Activated CD8-positive, alpha-beta memory T cell treated with anti-CD3 and anti-CD28 coated beads for 36 hours (primary cell): ENCODE results near the gene TENT4A. TPM values are rescaled to one million over a fixed set of nuclear protein-coding genes. Genes with fewer than 3 reads are reported as not detected.

Experiments used
- CTCF ChIA-PET: fragments of 350-600 bp; sonication (Branson Sonifier 250); formaldehyde crosslinking; loops from one replicate; lab custom pipeline; 2021; ENCODE audit warnings: antibody characterized with exemption; lab: Charles Lee
- POLR2A ChIA-PET: fragments of 350-600 bp; sonication (Branson Sonifier 250); formaldehyde crosslinking; loops from one replicate; lab custom pipeline; 2021; ENCODE audit warnings: antibody characterized with exemption; lab: Charles Lee
- total RNA-seq, 2 experiments: library from RNA; stranded (reverse); gene quantifications; one replicate each; pipeline ENCODE4 v1.2.3, GENCODE V29; 2021

TENT4A gene
- total RNA-seq, 2 experiments from 2014 or later, result 32.8 to 35.0 TPM

- ChIA-PET CTCF (no interaction called here), POLR2A (no interaction called here)
Observed at GRCh38 chr5:6698696-6699095, 14.5 kb upstream of the TENT4A start.

- ChIA-PET CTCF (no interaction called here), POLR2A (no interaction called here)
Observed at GRCh38 chr5:6699357-6699756, 13.9 kb upstream of the TENT4A start.

GRCh38 chr5:6700074-6700684 is 13.1 kb upstream of the TENT4A start:
- POLR2A ChIA-PET, result no interaction called here
- CTCF ChIA-PET, result no interaction called here

GRCh38 chr5:6700685-6701355 is 12.4 kb upstream of the TENT4A start:
- ChIA-PET POLR2A (no interaction called here), CTCF (no interaction called here)

- CTCF ChIA-PET, result no interaction called here
Observed at GRCh38 chr5:6701491-6701890, 11.7 kb upstream of the TENT4A start.

GRCh38 chr5:6702633-6703032 is 10.6 kb upstream of the TENT4A start:
- POLR2A ChIA-PET, result no interaction called here
- CTCF ChIA-PET, result no interaction called here

More at GRCh38 chr5:6701491-6701890, 11.7 kb upstream of the TENT4A start:
- POLR2A ChIA-PET, result no interaction called here

- CTCF ChIA-PET, result no interaction called here
Observed at GRCh38 chr5:6703806-6704205, 9.4 kb upstream of the TENT4A start.

GRCh38 chr5:6704361-6704851 is 8.8 kb upstream of the TENT4A start:
- POLR2A ChIA-PET, result no interaction called here

More at GRCh38 chr5:6703806-6704205, 9.4 kb upstream of the TENT4A start:
- POLR2A ChIA-PET, result no interaction called here

GRCh38 chr5:6705088-6705487 is 8.1 kb upstream of the TENT4A start:
- POLR2A ChIA-PET, result no interaction called here
- CTCF ChIA-PET, result no interaction called here

More at GRCh38 chr5:6704361-6704851, 8.8 kb upstream of the TENT4A start:
- CTCF ChIA-PET, result no interaction called here

- ChIA-PET CTCF (no interaction called here), POLR2A (no interaction called here)
Observed at GRCh38 chr5:6705959-6706358, 7.3 kb upstream of the TENT4A start.

GRCh38 chr5:6707852-6708251 is 5.4 kb upstream of the TENT4A start:
- CTCF ChIA-PET, result no interaction called here
- POLR2A ChIA-PET, result no interaction called here

- ChIA-PET POLR2A (interaction anchor here (1.7 kb wide), 1 partner anchor 76 kb away, joined by 4 read pairs; the partner anchor contains the start of genes NSUN2 and SRD5A1), CTCF (no interaction called here)
Observed at GRCh38 chr5:6708814-6709213, 4.4 kb upstream of the TENT4A start.

GRCh38 chr5:6710070-6710469 is 3.2 kb upstream of the TENT4A start:
- POLR2A ChIA-PET, result interaction anchor here (1.7 kb wide), 1 partner anchor 77 kb away, joined by 4 read pairs; the partner anchor contains the start of genes NSUN2 and SRD5A1
- CTCF ChIA-PET, result no interaction called here

- ChIA-PET CTCF (no interaction called here), POLR2A (interaction anchor here (1.7 to 2.8 kb wide), 2 partner anchors 78 kb away, joined by 4 to 20 read pairs; partner anchors contain the start of genes NSUN2 and SRD5A1)
Observed at GRCh38 chr5:6710551-6711318, 2.5 kb upstream of the TENT4A start.

GRCh38 chr5:6711409-6712141 is 1.7 kb upstream of the TENT4A start:
- CTCF ChIA-PET, result no interaction called here
- POLR2A ChIA-PET, result interaction anchor here (0.5 to 2.8 kb wide), 3 partner anchors 25 to 333 kb away, joined by 3 to 20 read pairs (median 8); partner anchors contain the start of genes MED10, NSUN2 and SRD5A1

- POLR2A ChIA-PET, result interaction anchor here (0.5 to 2.8 kb wide), 4 partner anchors 25 to 334 kb away, joined by 3 to 20 read pairs (median 6); partner anchors contain the start of genes MED10, NSUN2 and SRD5A1
- CTCF ChIA-PET, result no interaction called here
Observed at GRCh38 chr5:6712142-6712576, 1.1 kb upstream of the TENT4A start.

- ChIA-PET CTCF (no interaction called here), POLR2A (interaction anchor here (0.7 to 2.8 kb wide), 5 partner anchors 15 to 272 kb away, joined by 3 to 20 read pairs (median 4); partner anchors contain the start of genes NSUN2 and SRD5A1)
Observed at GRCh38 chr5:6712577-6713273, 507 bp upstream of the TENT4A start.
